Rectal smooth muscle tissue (tissue), 1 donor: ENCODE results near the gene PTPRM.

Experiments used
- H3K27ac ChIP-seq: one replicate; pipeline ENCODE4 v1.7.0; 2013; ENCODE audit warnings: low read depth, low read length, inconsistent platforms
- H3K27me3 ChIP-seq: one replicate; pipeline ENCODE4 v1.7.0; 2013; ENCODE audit warnings: low read length; ENCODE audit not compliant: control insufficient read depth, insufficient read depth
- H3K36me3 ChIP-seq: one replicate; pipeline ENCODE4 v1.7.0; 2013; ENCODE audit warnings: low read length; ENCODE audit not compliant: control insufficient read depth, insufficient read depth
- H3K4me1 ChIP-seq: one replicate; pipeline ENCODE4 v1.7.0; 2013; ENCODE audit warnings: low read length; ENCODE audit not compliant: control insufficient read depth, insufficient read depth
- H3K4me3 ChIP-seq: one replicate; pipeline ENCODE4 v1.7.0; 2013; ENCODE audit warnings: low read length
- H3K9ac ChIP-seq: one replicate; pipeline ENCODE4 v1.7.0; 2013; ENCODE audit warnings: low read length

Gene PTPRM

DNA sequence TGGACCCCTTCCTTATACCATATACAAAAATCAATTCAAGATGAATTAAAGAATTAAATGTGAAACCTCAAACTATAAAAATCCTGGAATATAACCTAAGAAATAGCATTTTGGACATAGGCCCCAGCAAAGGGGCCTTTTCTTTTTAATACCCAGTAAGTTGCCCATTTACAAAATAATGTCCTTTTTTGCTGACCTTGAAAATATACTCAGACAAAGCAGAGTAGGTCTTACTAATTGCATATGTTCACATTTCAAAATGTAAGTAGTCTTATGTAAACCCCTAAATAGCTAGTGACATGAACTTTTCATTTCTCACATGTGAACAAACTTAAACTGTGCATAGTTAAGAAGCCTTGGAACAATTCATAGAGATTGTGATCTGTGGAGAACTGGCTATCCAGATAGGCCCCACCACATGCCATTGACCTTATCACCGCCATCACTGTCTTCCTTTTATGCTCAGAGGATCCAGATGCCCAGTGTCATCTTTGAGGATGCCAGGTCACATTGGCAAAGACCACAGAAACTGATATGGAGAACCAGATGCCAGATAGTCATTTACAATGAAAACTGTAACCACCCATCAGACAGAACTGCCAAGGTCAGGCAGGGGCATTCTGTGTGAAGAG is 759.8 kb downstream of the PTPRM start:
- Histone ChIP-seq H3K4me1 (peaks cover 11% of the 10 kb centered on the region), H3K27ac (no peak overlapping the region), H3K9ac (no peak overlapping the region), H3K36me3 (no peaks in the 10 kb centered on the region), H3K27me3 (no peaks in the 10 kb centered on the region), H3K4me3 (no peak overlapping the region)

DNA sequence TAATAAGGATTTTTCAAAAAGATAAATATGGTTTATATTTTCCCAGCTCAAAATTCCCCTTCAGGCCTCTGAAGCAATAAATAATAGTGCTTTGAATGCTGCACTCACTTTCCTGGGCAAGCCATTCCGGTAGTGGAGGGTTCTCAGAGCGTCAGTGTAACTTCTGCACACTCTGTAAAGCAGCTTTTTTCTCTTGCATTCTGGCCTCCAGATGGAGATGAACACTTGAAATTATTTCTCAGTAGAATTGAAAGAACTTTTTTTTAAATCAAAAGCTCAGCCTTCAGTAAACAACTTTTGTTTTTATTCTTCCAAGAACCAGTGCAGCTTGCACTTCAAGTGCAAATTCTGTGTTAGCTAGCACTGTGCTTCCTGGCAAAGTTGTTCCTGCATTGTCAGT is 761.0 kb downstream of the PTPRM start:
- Histone ChIP-seq H3K36me3 (no peaks in the 10 kb centered on the region), H3K27ac (no peak overlapping the region), H3K4me3 (no peak overlapping the region)

DNA sequence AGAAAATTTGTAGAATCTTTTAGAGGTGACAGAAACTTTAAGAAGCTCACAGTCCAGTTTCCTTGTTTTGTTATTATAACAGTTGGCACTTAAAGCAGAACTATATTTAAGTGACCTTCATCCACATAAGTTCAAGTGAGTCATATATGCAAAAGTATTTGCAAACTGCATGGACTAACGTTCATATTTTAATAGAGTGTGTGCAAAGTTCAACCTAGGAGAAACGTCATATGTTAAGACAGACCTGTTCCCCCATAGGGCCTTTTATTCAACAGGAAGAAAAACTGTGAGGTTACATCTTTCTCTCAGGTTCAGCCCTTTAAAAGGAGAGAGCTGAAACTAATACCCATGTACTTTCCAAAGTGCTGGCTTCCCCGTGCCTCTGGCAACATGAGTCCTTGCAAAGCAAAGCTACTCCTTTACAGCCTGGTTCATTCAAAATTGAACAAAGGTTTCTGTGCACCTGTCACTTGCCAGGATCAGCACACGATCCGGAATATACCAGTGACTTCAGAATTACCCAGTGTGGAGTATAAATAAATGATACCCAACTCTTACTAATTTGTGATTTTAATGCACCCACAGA is 762.2 kb downstream of the PTPRM start:
- Histone ChIP-seq H3K27ac (no peak overlapping the region), H3K4me1 (peaks cover 11% of the 10 kb centered on the region), H3K9ac (no peak overlapping the region), H3K36me3 (no peaks in the 10 kb centered on the region), H3K4me3 (no peak overlapping the region), H3K27me3 (no peaks in the 10 kb centered on the region)

More for the DNA sequence above, 761.0 kb downstream of the PTPRM start:
- Histone ChIP-seq H3K27me3 (no peaks in the 10 kb centered on the region), H3K9ac (no peak overlapping the region), H3K4me1 (peaks cover 11% of the 10 kb centered on the region)

DNA sequence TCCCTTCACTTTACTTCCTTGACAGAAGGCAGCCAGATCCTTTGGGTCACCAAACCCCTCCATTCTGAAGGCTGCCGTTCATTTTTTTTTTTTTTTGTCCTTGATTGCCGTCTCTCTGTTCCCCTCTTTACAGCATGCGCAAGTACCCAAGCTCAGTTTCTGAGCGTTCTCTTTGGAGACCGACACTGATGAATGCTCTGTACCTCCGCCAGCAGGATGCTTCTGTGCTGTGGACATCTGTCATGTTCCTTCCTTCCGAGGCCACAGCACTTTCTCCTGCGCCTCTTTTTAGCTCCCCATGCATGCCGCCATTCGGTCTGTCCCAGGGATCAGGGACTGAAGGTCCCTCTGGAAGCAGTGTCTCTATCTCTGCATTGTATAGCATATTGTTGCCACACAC is 763.5 kb downstream of the PTPRM start:
- Histone ChIP-seq H3K36me3 (no peaks in the 10 kb centered on the region), H3K27me3 (no peaks in the 10 kb centered on the region), H3K4me3 (no peak overlapping the region), H3K9ac (no peak overlapping the region), H3K27ac (no peak overlapping the region), H3K4me1 (peaks cover 11% of the 10 kb centered on the region)

DNA sequence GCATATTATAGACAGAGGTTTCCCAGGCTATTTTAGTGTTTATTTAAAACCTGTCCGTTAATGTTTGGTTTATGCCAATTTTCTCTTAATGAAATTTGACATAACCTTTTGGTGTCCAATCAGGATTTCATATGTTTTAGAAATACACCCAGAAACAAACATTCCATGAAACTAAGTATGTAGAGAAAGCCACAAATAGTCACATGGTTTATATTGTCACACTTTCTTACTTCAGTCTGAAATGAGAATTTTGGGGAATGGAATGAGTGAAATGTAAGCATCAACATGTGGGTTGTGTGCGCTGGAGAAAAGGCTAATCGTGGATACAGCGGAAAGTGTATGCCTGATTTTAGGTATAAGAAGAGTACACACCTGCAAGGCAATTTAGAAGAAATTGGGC is 765.2 kb downstream of the PTPRM start:
- Histone ChIP-seq H3K27ac (no peak overlapping the region), H3K9ac (no peak overlapping the region), H3K27me3 (no peaks in the 10 kb centered on the region), H3K4me1 (peaks cover 5% of the 10 kb centered on the region), H3K4me3 (no peak overlapping the region), H3K36me3 (no peaks in the 10 kb centered on the region)

DNA sequence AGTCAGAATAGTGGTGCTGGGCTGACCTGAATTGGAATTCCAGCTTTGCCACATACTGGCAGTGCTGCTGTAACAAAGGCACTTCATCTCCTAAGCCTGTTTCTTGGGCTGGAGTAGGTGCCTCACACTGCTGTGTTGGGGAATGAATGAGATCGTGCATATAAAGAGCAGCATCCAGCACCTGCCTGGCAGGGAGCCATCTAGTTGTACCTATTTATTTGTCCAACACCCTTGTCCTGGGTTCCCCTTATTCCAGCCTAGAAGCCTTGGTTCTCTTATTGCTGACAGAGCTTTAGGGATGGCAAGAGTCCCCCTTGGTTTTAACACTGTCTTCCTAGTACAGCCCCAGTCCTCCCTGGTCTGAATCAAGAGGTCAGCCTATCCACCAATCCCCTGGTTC is 766.8 kb downstream of the PTPRM start:
- Histone ChIP-seq H3K27ac (no peak overlapping the region), H3K9ac (no peak overlapping the region), H3K36me3 (no peaks in the 10 kb centered on the region), H3K4me3 (no peak overlapping the region), H3K27me3 (no peaks in the 10 kb centered on the region), H3K4me1 (no peaks in the 10 kb centered on the region)

DNA sequence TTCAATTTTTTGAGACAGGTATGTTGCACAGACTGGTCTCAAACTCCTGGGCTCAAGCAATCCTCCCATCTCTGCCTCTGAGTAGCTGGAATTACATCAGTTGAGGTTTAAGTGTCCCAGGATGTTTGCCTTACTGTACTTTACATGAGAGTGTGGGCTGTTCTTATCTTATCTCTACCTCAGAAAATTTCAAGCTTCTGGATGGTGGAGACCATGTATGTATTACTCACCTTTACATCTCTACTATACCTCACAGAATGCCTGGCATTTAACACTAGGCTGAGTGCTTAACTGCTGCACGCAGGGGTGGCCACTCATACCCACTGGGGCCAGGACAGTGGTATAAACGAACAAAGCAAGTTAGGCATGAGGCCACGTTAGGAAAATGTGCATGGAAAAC is 770.1 kb downstream of the PTPRM start:
- no peak overlapping the region for H3K9ac ChIP-seq
- no peak overlapping the region for H3K27ac ChIP-seq
- no peaks in the 10 kb centered on the region for H3K36me3 ChIP-seq
- no peak overlapping the region for H3K4me3 ChIP-seq
- H3K4me1 ChIP-seq, result no peaks in the 10 kb centered on the region
- no peaks in the 10 kb centered on the region for H3K27me3 ChIP-seq

DNA sequence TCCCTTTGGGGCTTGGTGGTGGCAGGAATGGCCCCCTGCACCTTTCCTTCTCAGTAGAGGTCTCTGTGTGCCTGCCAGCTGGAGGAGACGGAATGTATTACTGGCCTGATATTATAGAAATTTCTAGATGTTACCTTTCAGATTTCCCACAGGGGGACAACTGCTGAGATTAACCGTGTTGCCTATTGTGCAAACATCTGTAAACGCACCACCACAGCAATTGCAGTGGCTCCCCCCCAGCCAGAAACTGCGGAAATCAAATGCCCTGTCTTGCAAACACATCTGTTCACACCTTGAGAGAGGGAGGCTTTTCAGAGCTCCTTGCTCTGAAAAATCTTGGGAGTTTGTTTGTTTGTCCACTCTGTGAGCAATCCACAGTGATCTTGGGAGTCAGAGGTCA is 772.1 kb downstream of the PTPRM start:
- no peak overlapping the region for H3K4me3 ChIP-seq
- no peak overlapping the region for H3K27ac ChIP-seq
- no peak overlapping the region for H3K9ac ChIP-seq
- H3K4me1 ChIP-seq, result no peaks in the 10 kb centered on the region
- H3K36me3 ChIP-seq, result no peaks in the 10 kb centered on the region
- no peaks in the 10 kb centered on the region for H3K27me3 ChIP-seq

DNA sequence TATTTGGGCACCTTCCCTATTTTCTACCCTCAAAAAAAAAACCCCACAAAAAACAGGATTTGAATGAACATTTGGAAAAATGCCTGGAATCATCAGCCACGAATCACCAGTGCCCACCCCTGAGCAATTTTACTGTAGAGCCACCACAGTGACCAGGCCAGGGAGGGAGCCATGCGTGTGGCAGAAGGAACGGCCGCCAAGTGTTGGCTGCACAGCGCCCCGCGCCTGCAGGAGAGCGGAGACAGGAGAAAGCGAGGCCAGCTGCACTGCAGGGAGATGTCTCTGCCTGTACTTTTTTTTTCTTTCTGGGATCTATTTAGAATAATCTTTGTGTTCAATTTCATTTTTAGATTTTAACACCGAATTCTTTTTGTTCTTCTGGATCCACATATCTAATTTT is 772.8 kb downstream of the PTPRM start:
- H3K27me3 ChIP-seq, result no peaks in the 10 kb centered on the region
- no peak overlapping the region for H3K27ac ChIP-seq
- no peaks in the 10 kb centered on the region for H3K36me3 ChIP-seq

DNA sequence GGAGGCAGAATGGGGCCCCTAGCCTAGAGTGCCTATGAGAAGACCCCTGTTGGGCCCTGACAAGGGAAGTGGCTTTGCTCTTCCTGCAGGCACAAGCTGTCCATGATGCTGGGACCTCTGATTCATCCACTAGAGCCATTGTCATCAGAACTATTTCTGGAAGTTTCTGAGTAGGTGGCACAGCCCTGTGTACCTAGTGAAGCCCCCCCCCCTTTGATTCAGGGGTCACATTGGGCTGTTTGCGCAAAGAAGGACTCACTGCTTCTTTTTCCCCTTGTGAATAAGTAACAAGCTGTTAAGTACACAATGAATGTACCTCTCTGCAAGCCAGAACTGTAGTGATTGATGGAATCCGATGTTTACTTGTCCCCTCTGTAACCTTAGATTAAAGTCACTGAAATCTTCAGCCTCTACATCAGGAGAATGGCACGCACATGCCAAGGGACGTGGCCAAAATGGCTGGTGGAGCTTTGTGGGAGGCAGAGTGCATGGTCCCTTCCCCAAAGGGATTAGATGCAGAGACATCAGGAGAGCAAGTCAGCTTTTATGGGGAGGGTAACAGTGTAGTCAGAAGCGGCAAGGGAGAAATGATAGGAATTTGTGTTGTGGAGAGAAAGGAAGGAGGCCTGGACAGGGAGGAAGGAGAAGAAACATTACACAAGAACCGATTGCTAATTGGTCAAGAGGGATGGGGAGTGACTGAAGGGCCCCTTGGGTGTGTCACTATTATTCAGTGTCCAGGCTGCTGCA is 774.5 kb downstream of the PTPRM start:
- Histone ChIP-seq H3K4me3 (no peak overlapping the region), H3K9ac (no peak overlapping the region), H3K36me3 (no peaks in the 10 kb centered on the region), H3K27ac (no peak overlapping the region), H3K4me1 (no peaks in the 10 kb centered on the region), H3K27me3 (no peaks in the 10 kb centered on the region)

More for the DNA sequence above, 772.8 kb downstream of the PTPRM start:
- no peak overlapping the region for H3K9ac ChIP-seq
- no peak overlapping the region for H3K4me3 ChIP-seq
- H3K4me1 ChIP-seq, result no peaks in the 10 kb centered on the region

DNA sequence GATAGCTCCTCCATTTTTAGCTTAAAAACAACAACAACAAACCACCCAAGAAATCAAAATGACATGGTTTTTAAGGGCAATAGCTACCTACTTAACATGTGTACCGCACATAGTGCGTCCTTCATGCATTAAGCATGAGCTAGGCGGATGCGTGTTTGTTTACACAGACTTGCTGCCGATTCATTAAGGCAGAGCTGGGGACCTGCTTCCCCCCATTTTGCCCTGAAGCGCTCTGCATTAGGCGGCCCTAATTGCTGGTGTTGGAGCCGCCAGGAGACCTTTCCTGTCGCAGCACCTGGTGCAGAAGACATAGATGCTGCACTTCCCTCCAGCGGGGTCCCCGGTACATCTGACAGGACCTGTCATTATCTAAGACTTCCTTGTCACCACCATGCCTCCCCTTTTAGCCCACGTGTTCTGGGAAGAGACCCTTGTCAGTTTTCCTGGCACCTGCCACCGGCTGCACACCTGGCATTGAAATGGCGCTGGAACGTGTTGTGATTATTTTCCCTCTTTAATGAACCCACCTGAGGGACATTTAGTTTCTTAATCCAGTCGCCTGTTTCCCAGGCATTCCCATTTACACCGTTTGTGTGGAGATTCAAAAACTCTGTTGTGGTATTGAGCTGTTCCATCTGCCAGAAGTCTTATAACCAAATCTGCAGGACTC is 781.1 kb downstream of the PTPRM start:
- no peaks in the 10 kb centered on the region for H3K4me1 ChIP-seq
- no peak overlapping the region for H3K27ac ChIP-seq
- no peak overlapping the region for H3K9ac ChIP-seq
- no peaks in the 10 kb centered on the region for H3K27me3 ChIP-seq
- no peak overlapping the region for H3K4me3 ChIP-seq
- no peaks in the 10 kb centered on the region for H3K36me3 ChIP-seq

DNA sequence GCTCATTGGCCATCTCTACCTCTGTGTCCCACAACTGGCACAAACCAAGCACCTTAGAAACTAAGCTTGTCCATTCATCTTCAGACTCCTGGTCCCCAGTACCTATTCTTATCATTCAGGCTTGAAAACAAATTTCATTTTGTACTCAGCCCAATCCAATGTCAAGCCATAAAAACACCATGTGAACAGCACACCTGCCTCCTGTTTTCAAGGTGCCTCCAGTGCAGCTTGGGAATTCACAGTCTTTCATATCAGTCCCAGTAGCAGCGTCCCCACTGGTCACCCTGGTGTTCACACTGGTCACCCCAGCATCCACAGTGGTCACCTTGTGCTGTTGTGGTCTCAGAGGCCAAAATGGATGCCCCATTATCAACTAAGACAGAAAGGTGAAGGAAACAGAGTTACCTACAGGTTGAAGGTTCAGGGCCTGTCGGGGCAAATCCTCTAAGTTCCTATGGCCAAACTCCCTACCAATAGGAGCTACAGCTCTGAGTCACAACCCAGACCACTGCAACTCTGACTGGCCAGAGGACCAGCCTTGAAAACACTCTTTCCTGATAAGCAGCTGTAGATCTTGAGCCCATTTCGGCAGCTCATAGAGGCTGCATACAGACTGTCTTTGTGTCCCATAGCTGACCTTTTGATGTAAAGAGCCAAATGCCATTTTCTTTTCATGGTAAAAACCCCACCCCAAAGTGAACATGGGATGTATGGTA is 782.6 kb downstream of the PTPRM start:
- Histone ChIP-seq H3K27ac (no peak overlapping the region), H3K4me1 (no peaks in the 10 kb centered on the region), H3K36me3 (no peaks in the 10 kb centered on the region), H3K27me3 (no peaks in the 10 kb centered on the region), H3K9ac (no peak overlapping the region), H3K4me3 (no peak overlapping the region)
